Measurements from ENCODE around the gene RGS14.

RGS14 gene

GRCh38 chr5:177329883-177330282 is 27.8 kb upstream of the RGS14 start:
- Histone ChIP-seq H3K9ac (ENCODE audit: low read length in 2 of 2) (no peak overlapping the region), H3K27me3 (ENCODE audit: control insufficient read depth in 1 of 2, insufficient read depth in 2 of 2, low read length in 2 of 2) (no peaks in the 10 kb centered on the region), H3K27ac (ENCODE audit: low read length) (no peak overlapping the region), H3K9me3 (ENCODE audit: control insufficient read depth in 2 of 2, low read length in 2 of 2) (no peaks in the 10 kb centered on the region), H3K4me1 (ENCODE audit: control insufficient read depth, insufficient read depth, low read length) (no peaks in the 10 kb centered on the region), H3K4me3 (ENCODE audit: low read length in 2 of 2) (no peak overlapping the region), H3K36me3 (ENCODE audit: control insufficient read depth in 2 of 2, insufficient read depth in 2 of 2, low read length in 2 of 2) (peaks cover 22 to 40% of the 10 kb centered on the region in 2 donors)

- no peaks in the 10 kb centered on the region for H3K27me3 ChIP-seq (ENCODE audit: control insufficient read depth in 1 of 2, insufficient read depth in 2 of 2, low read length in 2 of 2)
- H3K4me3 ChIP-seq (ENCODE audit: low read length in 2 of 2): no peak overlapping the region
- no peaks in the 10 kb centered on the region for H3K4me1 ChIP-seq (ENCODE audit: control insufficient read depth, insufficient read depth, low read length)
- H3K9me3 ChIP-seq (ENCODE audit: control insufficient read depth in 2 of 2, low read length in 2 of 2): no peaks in the 10 kb centered on the region
- H3K36me3 ChIP-seq (ENCODE audit: control insufficient read depth in 2 of 2, insufficient read depth in 2 of 2, low read length in 2 of 2): peaks cover 26 to 53% of the 10 kb centered on the region in 2 donors
- H3K27ac ChIP-seq (ENCODE audit: low read length): no peak overlapping the region
- H3K9ac ChIP-seq (ENCODE audit: low read length in 2 of 2): no peak overlapping the region
Observed at GRCh38 chr5:177330991-177331842, 26.5 kb upstream of the RGS14 start.

GRCh38 chr5:177332031-177332895 is 25.5 kb upstream of the RGS14 start:
- Histone ChIP-seq H3K4me1 (ENCODE audit: control insufficient read depth, insufficient read depth, low read length) (no peaks in the 10 kb centered on the region), H3K36me3 (ENCODE audit: control insufficient read depth in 2 of 2, insufficient read depth in 2 of 2, low read length in 2 of 2) (peaks cover 32 to 63% of the 10 kb centered on the region in 2 donors), H3K9me3 (ENCODE audit: control insufficient read depth in 2 of 2, low read length in 2 of 2) (no peaks in the 10 kb centered on the region), H3K9ac (ENCODE audit: low read length in 2 of 2) (no peak overlapping the region), H3K27ac (ENCODE audit: low read length) (no peak overlapping the region), H3K4me3 (ENCODE audit: low read length in 2 of 2) (no peak overlapping the region), H3K27me3 (ENCODE audit: control insufficient read depth in 1 of 2, insufficient read depth in 2 of 2, low read length in 2 of 2) (no peaks in the 10 kb centered on the region)

GRCh38 chr5:177332896-177333260 is 24.8 kb upstream of the RGS14 start:
- Histone ChIP-seq H3K4me1 (ENCODE audit: control insufficient read depth, insufficient read depth, low read length) (no peaks in the 10 kb centered on the region), H3K27ac (ENCODE audit: low read length) (no peak overlapping the region), H3K4me3 (ENCODE audit: low read length in 2 of 2) (no peak overlapping the region), H3K9me3 (ENCODE audit: control insufficient read depth in 2 of 2, low read length in 2 of 2) (no peaks in the 10 kb centered on the region), H3K36me3 (ENCODE audit: control insufficient read depth in 2 of 2, insufficient read depth in 2 of 2, low read length in 2 of 2) (peaks cover 38 to 69% of the 10 kb centered on the region in 2 donors), H3K9ac (ENCODE audit: low read length in 2 of 2) (no peak overlapping the region), H3K27me3 (ENCODE audit: control insufficient read depth in 1 of 2, insufficient read depth in 2 of 2, low read length in 2 of 2) (no peaks in the 10 kb centered on the region)

GRCh38 chr5:177333420-177334154 is 24.1 kb upstream of the RGS14 start:
- Histone ChIP-seq H3K9ac (ENCODE audit: low read length in 2 of 2) (no peak overlapping the region), H3K4me1 (ENCODE audit: control insufficient read depth, insufficient read depth, low read length) (no peaks in the 10 kb centered on the region), H3K27me3 (ENCODE audit: control insufficient read depth in 1 of 2, insufficient read depth in 2 of 2, low read length in 2 of 2) (no peaks in the 10 kb centered on the region), H3K4me3 (ENCODE audit: low read length in 2 of 2) (no peak overlapping the region), H3K36me3 (ENCODE audit: control insufficient read depth in 2 of 2, insufficient read depth in 2 of 2, low read length in 2 of 2) (peaks cover 40 to 69% of the 10 kb centered on the region in 2 donors), H3K27ac (ENCODE audit: low read length) (no peak overlapping the region), H3K9me3 (ENCODE audit: control insufficient read depth in 2 of 2, low read length in 2 of 2) (no peaks in the 10 kb centered on the region)

DNA sequence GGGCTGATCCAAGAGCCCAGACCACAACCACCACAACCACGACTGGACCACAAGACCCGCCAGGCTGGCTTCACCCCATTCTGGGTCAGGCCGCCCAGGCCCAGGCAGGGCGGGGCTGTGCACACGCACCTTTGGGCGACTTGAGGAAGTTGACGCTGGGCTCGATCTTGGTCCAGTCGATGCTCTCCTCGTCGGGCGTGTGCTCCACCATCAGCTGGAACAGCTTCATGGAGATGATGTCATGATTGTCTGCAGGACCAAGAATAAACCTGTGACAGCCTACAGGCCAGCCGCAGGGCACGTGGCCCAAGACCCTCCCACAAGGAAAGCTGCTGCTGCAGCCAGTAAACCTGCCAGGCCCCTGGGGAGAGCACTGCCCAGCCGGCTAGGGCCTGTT is 23.6 kb upstream of the RGS14 start:
- Histone ChIP-seq H3K9me3 (ENCODE audit: control insufficient read depth in 2 of 2, low read length in 2 of 2) (no peaks in the 10 kb centered on the region), H3K9ac (ENCODE audit: low read length in 2 of 2) (no peak overlapping the region), H3K27ac (ENCODE audit: low read length) (no peak overlapping the region), H3K4me3 (ENCODE audit: low read length in 2 of 2) (no peak overlapping the region), H3K4me1 (ENCODE audit: control insufficient read depth, insufficient read depth, low read length) (no peaks in the 10 kb centered on the region), H3K27me3 (ENCODE audit: control insufficient read depth in 1 of 2, insufficient read depth in 2 of 2, low read length in 2 of 2) (no peaks in the 10 kb centered on the region), H3K36me3 (ENCODE audit: control insufficient read depth in 2 of 2, insufficient read depth in 2 of 2, low read length in 2 of 2) (peaks cover 40 to 73% of the 10 kb centered on the region in 2 donors)

DNA sequence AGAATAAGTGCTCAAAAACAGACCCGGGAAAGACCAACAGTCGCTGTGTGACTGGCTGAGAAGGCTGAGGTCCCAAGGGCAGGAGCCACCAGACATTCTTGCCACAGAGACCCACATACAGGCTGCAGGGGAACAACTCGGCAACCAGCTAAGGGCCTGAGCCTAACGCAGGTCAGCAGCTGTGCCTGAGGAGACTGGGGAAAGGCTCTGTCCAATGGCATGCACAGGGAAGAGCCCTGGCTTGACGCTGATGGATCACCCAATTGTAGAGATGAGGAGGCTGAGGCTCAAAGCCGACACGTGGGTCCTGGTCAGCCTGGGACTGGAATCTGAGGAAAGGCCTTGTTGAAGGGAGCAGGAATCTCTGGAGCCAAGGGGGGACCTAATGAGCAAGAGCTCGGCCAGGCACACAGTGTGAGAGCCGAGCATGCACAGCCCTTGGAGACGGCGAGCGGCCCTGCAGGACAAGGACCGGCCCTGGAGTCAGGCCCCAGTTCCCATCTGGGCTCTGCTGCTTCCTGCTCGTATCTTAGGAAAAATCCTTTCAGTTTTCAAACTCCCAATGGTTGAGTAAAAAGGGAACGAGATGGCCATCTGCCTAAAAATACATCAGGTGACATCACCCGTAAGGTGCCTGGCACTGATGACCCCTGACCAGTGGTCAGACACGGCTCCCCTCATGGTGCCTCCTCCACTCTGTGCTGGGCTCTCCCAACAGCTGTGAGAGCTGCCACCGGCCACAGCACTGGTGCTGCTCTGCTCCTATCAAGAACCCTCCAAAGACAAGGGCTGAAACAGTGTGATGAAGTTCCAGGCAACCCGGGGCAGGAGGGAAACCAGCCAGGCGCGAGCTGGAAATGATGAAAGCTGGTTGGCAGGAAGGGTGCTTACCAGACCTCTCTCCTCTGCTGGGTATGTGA is 22.7 kb upstream of the RGS14 start:
- Histone ChIP-seq H3K27ac (ENCODE audit: low read length) (no peak overlapping the region), H3K4me1 (ENCODE audit: control insufficient read depth, insufficient read depth, low read length) (no peaks in the 10 kb centered on the region), H3K4me3 (ENCODE audit: low read length in 2 of 2) (no peak overlapping the region), H3K36me3 (ENCODE audit: control insufficient read depth in 2 of 2, insufficient read depth in 2 of 2, low read length in 2 of 2) (peaks cover 40 to 68% of the 10 kb centered on the region in 2 donors), H3K9me3 (ENCODE audit: control insufficient read depth in 2 of 2, low read length in 2 of 2) (no peaks in the 10 kb centered on the region), H3K9ac (ENCODE audit: low read length in 2 of 2) (no peak overlapping the region), H3K27me3 (ENCODE audit: control insufficient read depth in 1 of 2, insufficient read depth in 2 of 2, low read length in 2 of 2) (no peaks in the 10 kb centered on the region)

DNA sequence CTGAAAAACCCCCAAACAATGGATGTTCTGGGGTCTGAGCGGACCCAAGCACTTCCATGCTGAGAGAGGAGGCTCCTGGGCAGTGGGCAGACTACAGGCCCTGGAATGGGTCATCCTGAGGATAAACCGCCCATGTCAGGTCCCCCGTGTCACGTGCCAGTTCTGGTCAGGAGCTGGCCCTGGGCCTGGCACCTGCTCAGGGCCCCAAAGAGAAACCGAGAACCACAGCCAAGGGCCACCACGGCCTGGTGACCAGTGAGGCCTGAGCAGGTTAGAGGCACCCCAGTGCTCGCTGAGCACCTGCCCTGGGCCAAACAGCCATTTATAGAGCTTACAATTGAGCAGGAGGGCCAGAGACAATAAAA is 22.0 kb upstream of the RGS14 start:
- Histone ChIP-seq H3K9me3 (ENCODE audit: control insufficient read depth in 2 of 2, low read length in 2 of 2) (no peaks in the 10 kb centered on the region), H3K36me3 (ENCODE audit: control insufficient read depth in 2 of 2, insufficient read depth in 2 of 2, low read length in 2 of 2) (peaks cover 36 to 63% of the 10 kb centered on the region in 2 donors), H3K27me3 (ENCODE audit: control insufficient read depth in 1 of 2, insufficient read depth in 2 of 2, low read length in 2 of 2) (no peaks in the 10 kb centered on the region), H3K4me3 (ENCODE audit: low read length in 2 of 2) (no peak overlapping the region), H3K4me1 (ENCODE audit: control insufficient read depth, insufficient read depth, low read length) (no peaks in the 10 kb centered on the region), H3K27ac (ENCODE audit: low read length) (no peak overlapping the region), H3K9ac (ENCODE audit: low read length in 2 of 2) (no peak overlapping the region)

- no peak overlapping the region for H3K27ac ChIP-seq (ENCODE audit: low read length)
- peaks cover 34 to 62% of the 10 kb centered on the region in 2 donors for H3K36me3 ChIP-seq (ENCODE audit: control insufficient read depth in 2 of 2, insufficient read depth in 2 of 2, low read length in 2 of 2)
- H3K4me3 ChIP-seq (ENCODE audit: low read length in 2 of 2): no peak overlapping the region
- no peak overlapping the region for H3K9ac ChIP-seq (ENCODE audit: low read length in 2 of 2)
- no peaks in the 10 kb centered on the region for H3K27me3 ChIP-seq (ENCODE audit: control insufficient read depth in 1 of 2, insufficient read depth in 2 of 2, low read length in 2 of 2)
- no peaks in the 10 kb centered on the region for H3K9me3 ChIP-seq (ENCODE audit: control insufficient read depth in 2 of 2, low read length in 2 of 2)
- H3K4me1 ChIP-seq (ENCODE audit: control insufficient read depth, insufficient read depth, low read length): no peaks in the 10 kb centered on the region
Observed at GRCh38 chr5:177336112-177336511, 21.6 kb upstream of the RGS14 start.
